Esophagus squamous epithelium (tissue), 4 donors: Measurements from ENCODE around the gene FOXA3.

Source experiments
- CTCF ChIP-seq, 6 experiments: fragments of 450-650 bp in 4 of 6; fragments of 200-600 bp in 2 of 6; sonication (generic) in 2 of 6; IDR thresholded peaks; one replicate each; pipeline ENCODE4 v1.5.1; 2016 to 2019; ENCODE audit warnings: antibody characterized with exemption in 6 of 6, mild to moderate bottlenecking in 4 of 6, moderate library complexity in 4 of 6
- POLR2A ChIP-seq, 4 donors: fragments of 450-650 bp; IDR thresholded peaks; one replicate each; pipeline ENCODE4 v1.6.1; 2017; ENCODE audit warnings: antibody characterized with exemption in 4 of 4, mild to moderate bottlenecking in 4 of 4, moderate library complexity in 3 of 4

GRCh38 chr19:45862564-45863334 is 1.4 kb upstream of the FOXA3 start, which contains the start of gene SYMPK:
- TF ChIP-seq CTCF (IDR thresholded peaks at IDR 0.05) = peak in 2 of 6 experiments; percentile 3 to 42
- peak in 3 of 4 donors; percentile 34 to 78 (median 45) for TF ChIP-seq POLR2A (IDR thresholded peaks at IDR 0.05)
